Cerebellar nuclear complex (tissue), 1 donor: ENCODE results near the gene NRXN3.

Experiments
- DNase-seq, 2 experiments: peaks; one replicate each; lab custom pipeline; 2025; lab: John Stamatoyannopoulos, UW

The NRXN3 gene

GRCh38 chr14:78576437-78577166 is 406.4 kb downstream of the NRXN3 start:
- no peak for DNase-seq

GRCh38 chr14:78581229-78581628 is 411.1 kb downstream of the NRXN3 start:
- no peak for DNase-seq

- DNase-seq = no peak
Observed at GRCh38 chr14:78586681-78587080, 416.5 kb downstream of the NRXN3 start.

- no peak for DNase-seq
Observed at GRCh38 chr14:78588906-78589305, 418.7 kb downstream of the NRXN3 start.

- DNase-seq = no peak
Observed at GRCh38 chr14:78592616-78593219, 422.5 kb downstream of the NRXN3 start.

GRCh38 chr14:78593949-78594348 is 423.8 kb downstream of the NRXN3 start:
- peak in 1 of 2 experiments; percentile 9 for DNase-seq

- DNase-seq = no peak
Observed at GRCh38 chr14:78595797-78596196, 425.6 kb downstream of the NRXN3 start.

- peak in 1 of 2 experiments; percentile 3 for DNase-seq
Observed at GRCh38 chr14:78598046-78598920, 428.1 kb downstream of the NRXN3 start.

- no peak for DNase-seq
Observed at GRCh38 chr14:78605025-78605762, 435.0 kb downstream of the NRXN3 start.

GRCh38 chr14:78605897-78606500 is 435.8 kb downstream of the NRXN3 start:
- DNase-seq = no peak

GRCh38 chr14:78608998-78609787 is 439.0 kb downstream of the NRXN3 start:
- DNase-seq = no peak

- no peak for DNase-seq
Observed at GRCh38 chr14:78610994-78611393, 440.8 kb downstream of the NRXN3 start.

GRCh38 chr14:78611796-78612571 is 441.8 kb downstream of the NRXN3 start:
- no peak for DNase-seq

- DNase-seq = no peak
Observed at GRCh38 chr14:78612666-78613065, 442.5 kb downstream of the NRXN3 start.

- DNase-seq = no peak
Observed at GRCh38 chr14:78614593-78614992, 444.4 kb downstream of the NRXN3 start.

GRCh38 chr14:78617735-78618134 is 447.6 kb downstream of the NRXN3 start:
- DNase-seq = no peak

- DNase-seq = no peak
Observed at GRCh38 chr14:78618368-78618767, 448.2 kb downstream of the NRXN3 start.

- no peak for DNase-seq
Observed at GRCh38 chr14:78627114-78627513, 456.9 kb downstream of the NRXN3 start.

GRCh38 chr14:78631551-78631950 is 461.4 kb downstream of the NRXN3 start:
- no peak for DNase-seq

GRCh38 chr14:78633752-78634151 is 463.6 kb downstream of the NRXN3 start:
- DNase-seq = no peak
